IPS DF 6.9 (cell line): Measurements from ENCODE around the gene PRRX2.

Source experiments
- DNase-seq: peaks from one replicate; pipeline ENCODE4 v3.0.0-alpha.2; 2013; ENCODE audit warnings: low read depth, low spot score
- H3K27ac ChIP-seq: one replicate; pipeline ENCODE4 v1.5.1; 2013; ENCODE audit warnings: low read length, control low read depth
- H3K27me3 ChIP-seq: 2 replicates; pipeline ENCODE4 v1.6.1; 2013; ENCODE audit warnings: mild to moderate bottlenecking, low read length; ENCODE audit not compliant: control insufficient read depth, insufficient read depth
- H3K36me3 ChIP-seq: 2 replicates; pipeline ENCODE4 v1.6.1; 2013; ENCODE audit warnings: low read length; ENCODE audit not compliant: control insufficient read depth, insufficient read depth
- H3K4me1 ChIP-seq: 2 replicates; pipeline ENCODE4 v1.6.1; 2013; ENCODE audit warnings: low read length; ENCODE audit not compliant: control insufficient read depth, insufficient read depth
- H3K4me3 ChIP-seq: 2 replicates; pipeline ENCODE4 v1.5.1; 2013; ENCODE audit warnings: mild to moderate bottlenecking, low read length
- H3K9me3 ChIP-seq: 2 replicates; pipeline ENCODE4 v1.6.1; 2013; ENCODE audit warnings: low read length, inconsistent platforms; ENCODE audit not compliant: control insufficient read depth, insufficient read depth
- WGBS: extraction: QIAGEN DNeasy Blood & Tissue Kit; methylation state at CpG from one replicate; pipeline ENCODE4 v1.1.7; 2013; ENCODE audit warnings: mixed read lengths, missing lambda C conversion rate; ENCODE audit not compliant: insufficient read length, insufficient coverage; 5-methylcytosine and 5-hydroxymethylcytosine counted together

PRRX2 gene

GRCh38 chr9:129718647-129719046, 53.2 kb downstream of the PRRX2 start:
- no peaks in the 10 kb centered on the region for H3K27me3 ChIP-seq
- H3K4me3 ChIP-seq, result no peak overlapping the region
- H3K36me3 ChIP-seq, result no peaks in the 10 kb centered on the region
- peaks cover 2% of the 10 kb centered on the region; the same call in 1 of the 2 replicates for H3K4me1 ChIP-seq
- H3K27ac ChIP-seq, result no peak overlapping the region
- no CpG with 5 or more reads among the region's 5 CpGs for WGBS
- H3K9me3 ChIP-seq, result no peaks in the 10 kb centered on the region
- DNase-seq, result no peak

GRCh38 chr9:129719135-129719534, 53.7 kb downstream of the PRRX2 start:
- Histone ChIP-seq H3K4me1 (peaks cover 2% of the 10 kb centered on the region; the same call in 1 of the 2 replicates), H3K36me3 (no peaks in the 10 kb centered on the region), H3K27ac (no peak overlapping the region), H3K27me3 (no peaks in the 10 kb centered on the region), H3K4me3 (no peak overlapping the region), H3K9me3 (no peaks in the 10 kb centered on the region)
- WGBS, result no CpG with 5 or more reads among the region's 38 CpGs
- DNase-seq, result no peak

GRCh38 chr9:129720181-129720864, 54.9 kb downstream of the PRRX2 start:
- no peak overlapping the region for H3K27ac ChIP-seq
- no CpG with 5 or more reads among the region's 31 CpGs for WGBS
- peaks cover 2% of the 10 kb centered on the region; the same call in 1 of the 2 replicates for H3K4me1 ChIP-seq
- no peaks in the 10 kb centered on the region for H3K9me3 ChIP-seq
- no peaks in the 10 kb centered on the region for H3K36me3 ChIP-seq
- no peak overlapping the region for H3K4me3 ChIP-seq
- H3K27me3 ChIP-seq, result no peaks in the 10 kb centered on the region
- DNase-seq, result no peak

- no peak for DNase-seq
- Histone ChIP-seq H3K36me3 (no peaks in the 10 kb centered on the region), H3K27ac (no peak overlapping the region), H3K9me3 (no peaks in the 10 kb centered on the region), H3K4me1 (peaks cover 2% of the 10 kb centered on the region; the same call in 1 of the 2 replicates), H3K27me3 (no peaks in the 10 kb centered on the region), H3K4me3 (no peak overlapping the region)
- WGBS, result no CpG with 5 or more reads among the region's 25 CpGs
These were observed 55.6 kb downstream of the PRRX2 start for GRCh38 chr9:129720865-129721545.

GRCh38 chr9:129722913-129723312, 57.5 kb downstream of the PRRX2 start:
- Histone ChIP-seq H3K4me1 (peaks cover 2% of the 10 kb centered on the region; the same call in 1 of the 2 replicates), H3K9me3 (no peaks in the 10 kb centered on the region), H3K27me3 (no peaks in the 10 kb centered on the region), H3K36me3 (no peaks in the 10 kb centered on the region), H3K4me3 (no peak overlapping the region), H3K27ac (no peak overlapping the region)
- no peak for DNase-seq
- WGBS, result no CpG with 5 or more reads among the region's 5 CpGs

- Histone ChIP-seq H3K4me1 (no peaks in the 10 kb centered on the region), H3K27me3 (no peaks in the 10 kb centered on the region), H3K27ac (no peak overlapping the region), H3K4me3 (no peak overlapping the region), H3K9me3 (no peaks in the 10 kb centered on the region), H3K36me3 (no peaks in the 10 kb centered on the region; the same call in 1 of the 2 replicates)
- no CpG with 5 or more reads among the region's 16 CpGs for WGBS
- no peak for DNase-seq
These were observed 59.2 kb downstream of the PRRX2 start for GRCh38 chr9:129724456-129725190.

GRCh38 chr9:129725795-129726251, 60.4 kb downstream of the PRRX2 start:
- no peak overlapping the region for H3K4me3 ChIP-seq
- H3K9me3 ChIP-seq, result no peaks in the 10 kb centered on the region
- no peaks in the 10 kb centered on the region for H3K4me1 ChIP-seq
- DNase-seq, result no peak
- H3K27ac ChIP-seq, result no peak overlapping the region
- H3K27me3 ChIP-seq, result no peaks in the 10 kb centered on the region
- no peaks in the 10 kb centered on the region; the same call in 1 of the 2 replicates for H3K36me3 ChIP-seq
- WGBS, result no CpG with 5 or more reads among the region's 10 CpGs

- Histone ChIP-seq H3K4me1 (no peaks in the 10 kb centered on the region), H3K9me3 (no peaks in the 10 kb centered on the region), H3K4me3 (no peak overlapping the region), H3K27me3 (no peaks in the 10 kb centered on the region), H3K27ac (no peak overlapping the region), H3K36me3 (no peaks in the 10 kb centered on the region; the same call in 1 of the 2 replicates)
- WGBS, result no CpG with 5 or more reads among the region's 23 CpGs
- DNase-seq, result peak; percentile 71
These were observed 61.1 kb downstream of the PRRX2 start for GRCh38 chr9:129726322-129727160.

GRCh38 chr9:129728744-129729143, 63.3 kb downstream of the PRRX2 start:
- Histone ChIP-seq H3K4me3 (no peak overlapping the region), H3K27me3 (no peaks in the 10 kb centered on the region), H3K27ac (no peak overlapping the region), H3K9me3 (no peaks in the 10 kb centered on the region), H3K4me1 (no peaks in the 10 kb centered on the region), H3K36me3 (no peaks in the 10 kb centered on the region; the same call in 1 of the 2 replicates)
- no peak for DNase-seq
- no CpG with 5 or more reads among the region's 7 CpGs for WGBS
